KMS-11 (cell line): ENCODE measurements around the gene KITLG.

Source experiments
- H2AFZ ChIP-seq: fragments of 200-600 bp; sonication (generic); 2 replicates; pipeline ENCODE4 v1.6.1; 2016; ENCODE audit warnings: antibody characterized with exemption, mixed run types, low read depth
- H3K27ac ChIP-seq: fragments of 200-600 bp; sonication (generic); 2 replicates; pipeline ENCODE4 v1.6.1; 2016; ENCODE audit warnings: mild to moderate bottlenecking, mixed run types
- H3K27me3 ChIP-seq: fragments of 200-600 bp; sonication (generic); 2 replicates; pipeline ENCODE4 v1.6.1; 2017; ENCODE audit warnings: mild to moderate bottlenecking, low read depth, mixed run types, moderate library complexity; ENCODE audit not compliant: insufficient read depth
- H3K36me3 ChIP-seq: fragments of 200-600 bp; sonication (generic); 2 replicates; pipeline ENCODE4 v1.6.1; 2017; ENCODE audit warnings: mild to moderate bottlenecking, mixed run types; ENCODE audit not compliant: insufficient read depth
- H3K4me1 ChIP-seq: fragments of 200-600 bp; sonication (generic); 2 replicates; pipeline ENCODE4 v1.6.1; 2016; ENCODE audit warnings: mild to moderate bottlenecking, low read depth, mixed run types; ENCODE audit not compliant: poor library complexity, severe bottlenecking
- H3K4me2 ChIP-seq: fragments of 200-600 bp; sonication (generic); 2 replicates; pipeline ENCODE4 v1.7.0; 2016; ENCODE audit warnings: mild to moderate bottlenecking, mixed run types
- H3K4me3 ChIP-seq: fragments of 200-600 bp; sonication (generic); IDR thresholded peaks from 2 replicates; pipeline ENCODE4 v1.6.1; 2017; ENCODE audit warnings: low read depth, low read length, mixed read lengths; ENCODE audit not compliant: insufficient read depth
- H3K79me2 ChIP-seq: fragments of 200-600 bp; sonication (generic); 2 replicates; pipeline ENCODE4 v1.6.1; 2016; ENCODE audit warnings: low read depth, mixed run types; ENCODE audit not compliant: insufficient read depth
- H3K9ac ChIP-seq: fragments of 200-600 bp; sonication (generic); 2 replicates; pipeline ENCODE4 v1.6.1; 2016; ENCODE audit warnings: mild to moderate bottlenecking, mixed run types
- H4K20me1 ChIP-seq: fragments of 200-600 bp; sonication (generic); 2 replicates; pipeline ENCODE4 v1.6.1; 2016; ENCODE audit warnings: mild to moderate bottlenecking, mixed run types; ENCODE audit not compliant: insufficient read depth
- CTCF ChIP-seq: fragments of 200-600 bp; sonication (generic); conservative IDR thresholded peaks from 2 replicates; pipeline ENCODE4 v1.6.1; 2017; ENCODE audit warnings: low read depth, mild to moderate bottlenecking, antibody characterized with exemption, low read length, moderate library complexity, mixed read lengths

The KITLG gene

GRCh38 chr12:88546853-88547252 lies 33.4 kb downstream of the KITLG start:
- H3K79me2 ChIP-seq = no peaks in the 10 kb centered on the region
- no peaks in the 10 kb centered on the region for H4K20me1 ChIP-seq
- H3K4me1 ChIP-seq = no peaks in the 10 kb centered on the region
- no peak overlapping the region for H3K27ac ChIP-seq
- no peak overlapping the region for H3K4me3 ChIP-seq
- no peak overlapping the region for H3K9ac ChIP-seq
- H3K27me3 ChIP-seq = no peaks in the 10 kb centered on the region
- no peak overlapping the region for H2AFZ ChIP-seq
- no peak for TF ChIP-seq CTCF
- no peaks in the 10 kb centered on the region for H3K36me3 ChIP-seq
- H3K4me2 ChIP-seq = no peak overlapping the region

GRCh38 chr12:88546226-88546625 lies 34.0 kb downstream of the KITLG start:
- Histone ChIP-seq H4K20me1 (no peaks in the 10 kb centered on the region), H3K9ac (no peak overlapping the region), H3K4me3 (no peak overlapping the region), H3K27me3 (no peaks in the 10 kb centered on the region), H3K4me2 (no peak overlapping the region), H3K79me2 (no peaks in the 10 kb centered on the region), H3K4me1 (no peaks in the 10 kb centered on the region), H3K36me3 (no peaks in the 10 kb centered on the region), H2AFZ (no peak overlapping the region), H3K27ac (no peak overlapping the region)
- no peak for TF ChIP-seq CTCF

- H3K9ac ChIP-seq = no peak overlapping the region
- TF ChIP-seq CTCF = no peak
These were observed 35.0 kb downstream of the KITLG start for GRCh38 chr12:88544991-88545980.

GRCh38 chr12:88539893-88540292 lies 40.4 kb downstream of the KITLG start:
- Histone ChIP-seq H3K4me1 (no peaks in the 10 kb centered on the region), H4K20me1 (no peaks in the 10 kb centered on the region), H3K36me3 (no peaks in the 10 kb centered on the region), H3K27me3 (no peaks in the 10 kb centered on the region), H3K4me3 (no peak overlapping the region), H3K9ac (no peak overlapping the region), H2AFZ (no peak overlapping the region), H3K4me2 (no peak overlapping the region), H3K79me2 (no peaks in the 10 kb centered on the region), H3K27ac (no peak overlapping the region)
- no peak for TF ChIP-seq CTCF

More at GRCh38 chr12:88544991-88545980, 35.0 kb downstream of the KITLG start:
- Histone ChIP-seq H3K4me3 (no peak overlapping the region), H3K4me1 (no peaks in the 10 kb centered on the region), H3K4me2 (no peak overlapping the region), H3K79me2 (no peaks in the 10 kb centered on the region), H3K27me3 (no peaks in the 10 kb centered on the region), H2AFZ (no peak overlapping the region), H3K27ac (no peak overlapping the region), H3K36me3 (no peaks in the 10 kb centered on the region), H4K20me1 (no peaks in the 10 kb centered on the region)
